Nasal cavity respiratory epithelium epithelial cell of viscerocranial mucosa (primary cell): Measurements from ENCODE around the gene PM20D1. TPM values are rescaled to one million over a fixed set of nuclear protein-coding genes. Genes with fewer than 3 reads are reported as not detected.

Experiments
- total RNA-seq: library from RNA; depleted of rRNA; stranded (reverse); fragments of >200 nt; gene quantifications from 2 replicates; pipeline ENCODE4 v1.2.3, GENCODE V29; 2014

Gene PM20D1, protein sequence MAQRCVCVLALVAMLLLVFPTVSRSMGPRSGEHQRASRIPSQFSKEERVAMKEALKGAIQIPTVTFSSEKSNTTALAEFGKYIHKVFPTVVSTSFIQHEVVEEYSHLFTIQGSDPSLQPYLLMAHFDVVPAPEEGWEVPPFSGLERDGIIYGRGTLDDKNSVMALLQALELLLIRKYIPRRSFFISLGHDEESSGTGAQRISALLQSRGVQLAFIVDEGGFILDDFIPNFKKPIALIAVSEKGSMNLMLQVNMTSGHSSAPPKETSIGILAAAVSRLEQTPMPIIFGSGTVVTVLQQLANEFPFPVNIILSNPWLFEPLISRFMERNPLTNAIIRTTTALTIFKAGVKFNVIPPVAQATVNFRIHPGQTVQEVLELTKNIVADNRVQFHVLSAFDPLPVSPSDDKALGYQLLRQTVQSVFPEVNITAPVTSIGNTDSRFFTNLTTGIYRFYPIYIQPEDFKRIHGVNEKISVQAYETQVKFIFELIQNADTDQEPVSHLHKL
- not detected in 2 replicates for total RNA-seq

DNA sequence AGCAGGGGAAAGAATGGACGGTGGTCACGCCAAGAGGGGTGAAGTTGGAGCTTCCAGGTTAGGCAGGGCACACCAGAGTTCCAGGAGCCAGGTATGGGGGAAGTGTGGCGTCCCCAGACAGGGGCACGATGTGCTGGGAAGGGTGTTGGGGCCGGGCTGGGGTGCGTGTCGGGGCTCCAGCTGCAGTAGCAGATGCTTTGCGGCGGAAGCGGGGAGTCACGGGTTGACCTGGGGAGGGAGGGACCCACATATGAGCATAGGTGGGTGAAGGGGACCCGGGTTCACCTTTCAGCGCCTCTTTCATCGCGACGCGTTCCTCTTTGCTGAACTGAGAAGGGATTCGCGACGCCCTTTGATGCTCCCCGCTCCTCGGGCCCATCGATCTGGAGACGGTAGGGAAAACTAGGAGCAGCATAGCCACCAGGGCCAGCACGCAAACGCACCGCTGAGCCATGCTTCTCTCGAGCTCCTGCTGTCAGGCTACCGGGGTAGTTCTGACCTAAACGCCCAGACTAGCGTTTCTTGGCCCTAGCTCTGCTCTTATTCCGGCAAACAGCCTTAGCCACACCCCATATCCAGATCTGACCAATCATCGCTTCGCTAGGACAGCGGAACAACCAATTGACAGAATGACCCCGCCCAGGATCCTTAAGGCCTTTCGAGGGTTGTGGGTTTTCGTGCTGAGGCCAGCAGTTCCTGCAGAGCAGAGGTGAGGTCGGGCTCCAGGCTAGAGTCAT lies at the start of gene PM20D1:
Gene PM20D1, minus strand, starts transcription at position 514 of the 737 bp plus-strand sequence. Its CDS starts 60 bp downstream, at position 454.

DNA sequence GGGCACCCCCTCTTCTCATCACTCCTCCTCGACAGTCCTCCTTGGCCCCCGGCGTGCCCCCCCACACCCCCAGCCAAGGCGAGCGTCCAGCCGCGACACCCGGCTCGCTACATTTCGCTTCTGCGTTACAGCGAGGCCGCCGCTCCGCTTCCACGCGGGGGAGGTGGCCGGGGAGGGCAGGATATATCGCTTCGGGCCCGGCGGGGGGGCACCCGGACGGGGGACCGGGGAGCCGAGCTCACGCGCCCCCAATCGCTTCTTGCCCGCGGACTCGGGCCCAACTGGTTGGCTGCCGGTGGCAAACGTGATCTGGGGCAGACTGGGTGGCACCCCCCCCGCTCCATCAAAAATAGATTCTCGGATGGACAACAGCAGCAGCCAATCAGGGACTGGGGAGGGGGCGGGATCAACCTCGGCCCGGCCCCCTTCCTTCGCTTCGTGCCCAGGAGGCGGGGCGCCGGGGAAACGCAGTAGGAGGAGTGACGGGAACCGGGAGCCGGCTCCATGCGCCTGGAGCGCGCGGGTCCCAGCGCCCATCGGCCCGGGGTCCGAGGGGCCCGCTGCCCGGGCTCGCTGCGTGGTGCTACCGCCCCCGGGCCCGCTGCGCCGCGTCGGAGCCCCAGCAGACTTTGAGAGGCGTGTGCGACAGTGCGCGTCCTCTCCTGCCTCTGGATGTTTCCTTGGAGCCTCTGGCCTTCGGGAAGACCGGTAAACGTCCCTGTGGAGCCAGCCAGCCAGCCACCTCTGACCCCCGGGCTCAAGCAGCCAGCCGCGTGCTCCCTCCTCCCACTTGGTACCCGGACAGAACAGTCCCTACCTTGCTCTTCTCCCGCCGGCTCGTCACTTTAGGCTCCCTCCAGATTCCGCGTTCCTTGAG lies 36.8 kb downstream of the PM20D1 start, which contains the start of gene SLC41A1:
Gene SLC41A1, minus strand, starts transcription at position 321 of the 877 bp plus-strand sequence. CDS start 2,757 bp downstream, outside the sequence.

Other genes with a start within 250 kb of the PM20D1 start
- 16.7 and 22.1 TPM in 2 replicates for gene ELK4, start 218.1 kb downstream of the PM20D1 start, total RNA-seq
- 1.4 and 3.1 TPM in 2 replicates for gene SLC45A3, start 169.6 kb downstream of the PM20D1 start, total RNA-seq
- 110 and 126 TPM in 2 replicates for gene NUCKS1, start 100.0 kb downstream of the PM20D1 start, total RNA-seq
- 16.1 and 35.4 TPM in 2 replicates for gene RAB29, start 74.7 kb downstream of the PM20D1 start, total RNA-seq
- gene SLC41A1, start 36.9 kb downstream of the PM20D1 start, total RNA-seq = 14.4 and 25.8 TPM in 2 replicates
- under 0.01 TPM in 2 replicates for gene SLC26A9, start 93.3 kb upstream of the PM20D1 start, total RNA-seq
- 1.7 and 22.7 TPM in 2 replicates for gene RAB7B, start 153.3 kb upstream of the PM20D1 start, total RNA-seq
- not detected in 2 replicates for gene CTSE, start 173.8 kb upstream of the PM20D1 start, total RNA-seq
- not detected in 2 replicates for gene RHEX, start 203.0 kb upstream of the PM20D1 start, total RNA-seq